Measurements from ENCODE around the gene MRTFA.

- TF ChIP-seq EZH2phosphoT487 (IDR thresholded peaks at IDR 0.05; ENCODE audit: borderline replicate concordance, low read depth, low read length) (no peak), CTCF (conservative IDR thresholded peaks at IDR 0.05; ENCODE audit: low read length) (no peak)
These were observed 27.3 kb downstream of the MRTFA start for GRCh38 chr22:40609216-40609615.
